Thyroid gland (tissue), 4 donors: ENCODE measurements around the gene VARS2. TPM values are rescaled to one million over a fixed set of nuclear protein-coding genes. Genes with fewer than 3 reads are reported as not detected.
"Not testable (repeated sequence)": the region's sequence is repeated elsewhere in the genome, so short reads cannot be mapped to it uniquely, and the experiment has no call there.

Experiments
- DNase-seq, 2 donors: peaks; one replicate each; pipeline ENCODE4 v3.0.0-alpha.2; 2019
- H3K27ac ChIP-seq, 3 donors: fragments of 200-600 bp; sonication (generic); 1 replicate in 2 of 3; 2 replicates in 1 of 3; pipeline ENCODE4 v1.5.1; 2016 to 2019; ENCODE audit warnings: mild to moderate bottlenecking in 1 of 3, moderate library complexity in 1 of 3
- H3K27me3 ChIP-seq: fragments of 200-600 bp; sonication (generic); one replicate; pipeline ENCODE4 v1.5.1; 2019
- H3K36me3 ChIP-seq, 2 donors: fragments of 200-600 bp; sonication (generic); one replicate each; pipeline ENCODE4 v1.5.1; 2016 to 2019
- H3K4me1 ChIP-seq, 2 donors: fragments of 200-600 bp; sonication (generic); one replicate each; pipeline ENCODE4 v1.5.1; 2017 to 2019
- H3K4me3 ChIP-seq, 3 donors: fragments of 200-600 bp; sonication (generic); replicated peaks in 1 of 3; 1 replicate in 2 of 3; 2 replicates in 1 of 3; pipeline ENCODE4 v1.5.1; 2016; ENCODE audit warnings: mild to moderate bottlenecking in 1 of 3
- H3K9me3 ChIP-seq: fragments of 200-600 bp; sonication (generic); one replicate; pipeline ENCODE4 v1.5.1; 2017
- POLR2A ChIP-seq, 2 donors: fragments of 450-650 bp; IDR thresholded peaks; one replicate each; pipeline ENCODE4 v1.6.1; 2017; ENCODE audit warnings: antibody characterized with exemption in 2 of 2, mild to moderate bottlenecking in 2 of 2, moderate library complexity in 1 of 2
- WGBS, 2 donors: methylation state at CpG; one replicate each; pipeline ENCODE4 v1.1.5; 2017; 5-methylcytosine and 5-hydroxymethylcytosine counted together
- intact Hi-C: fragments of 100-400 bp; cut with DNase I; formaldehyde crosslinking; loops from one replicate; pipeline ENCODE4 v1.15.1; 2023
- total RNA-seq, 4 donors: library from RNA; depleted of rRNA; stranded (reverse); fragments of >200 nt; gene quantifications; one replicate each; pipeline ENCODE4 v1.2.3, GENCODE V29; 2016
- TF ChIP-seq, protein P1 (sequence below), 6 experiments: fragments of 200-600 bp in 3 of 6; fragments of 450-650 bp in 3 of 6; sonication (generic) in 3 of 6; IDR thresholded peaks; one replicate each; pipeline ENCODE4 v1.5.1; 2016 to 2019; ENCODE audit warnings: antibody characterized with exemption in 6 of 6, mild to moderate bottlenecking in 2 of 6, inconsistent platforms in 1 of 6, moderate library complexity in 1 of 6

Gene VARS2
- total RNA-seq, 4 donors from 2014 or later, result 17.3 to 36.4 (median 30.6) TPM

DNA sequence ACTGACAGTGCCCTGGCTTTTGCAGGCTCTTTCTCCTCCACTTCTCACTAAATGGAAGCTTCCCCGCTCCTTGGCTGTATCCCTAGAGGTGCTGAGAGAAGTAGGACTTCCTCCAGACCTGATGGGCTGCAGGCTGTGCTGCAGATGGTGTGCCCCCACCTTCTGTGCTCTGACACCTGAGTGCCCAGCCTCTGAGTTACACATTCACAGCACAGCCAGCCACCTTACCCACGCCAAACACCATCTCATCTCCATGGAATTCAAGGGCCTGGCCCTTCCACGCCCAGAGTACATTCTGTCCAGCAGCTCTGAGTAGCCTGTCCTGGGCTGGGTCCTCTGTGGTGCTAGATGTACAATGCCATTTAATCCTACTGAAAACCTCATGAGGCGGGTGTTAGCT lies 12.6 kb downstream of the VARS2 start:
- DNase-seq, result peak; percentile 52 to 70
- peak overlapping the region in 2 of 3 donors; percentile 28 to 49 for H3K27ac ChIP-seq

DNA sequence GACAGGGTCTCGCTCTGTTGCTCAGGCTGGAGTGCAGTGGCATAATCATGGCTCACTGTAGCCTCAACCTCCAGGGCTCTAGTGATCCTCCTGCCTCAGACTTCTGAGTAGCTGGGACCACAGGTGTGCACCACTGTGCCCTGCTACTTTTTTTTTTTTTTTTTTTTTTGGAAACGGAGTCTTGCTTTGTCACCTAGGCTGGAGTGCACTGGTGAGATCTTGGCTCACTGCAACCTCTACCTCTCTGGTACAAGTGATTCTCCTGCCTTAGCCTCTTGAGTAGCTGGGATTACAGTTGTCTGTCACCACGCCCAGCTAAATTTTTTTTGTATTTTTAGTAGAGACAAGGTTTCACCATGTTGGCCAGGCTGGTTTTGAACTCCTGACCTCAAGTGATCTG lies 13.0 kb downstream of the VARS2 start:
- H3K27ac ChIP-seq, H3K27me3 ChIP-seq, intact Hi-C loops, H3K9me3 ChIP-seq, H3K4me3 ChIP-seq, DNase-seq: not testable (repeated sequence)
- peaks cover 12 to 25% of the 10 kb centered on the region in 2 donors for H3K36me3 ChIP-seq
- 92 to 93% methylated on average over 3 of the region's 3 CpGs for whole genome bisulfite sequencing, 2 donors
- peaks cover 0 to 13% of the 10 kb centered on the region in 2 donors for H3K4me1 ChIP-seq

More for the DNA sequence above, 12.6 kb downstream of the VARS2 start:
- WGBS, 2 donors, result 91 to 95% methylated on average over 4 of the region's 4 CpGs
- Histone ChIP-seq H3K27me3 (no peaks in the 10 kb centered on the region), H3K9me3 (no peaks in the 10 kb centered on the region), H3K36me3 (peaks cover 12 to 29% of the 10 kb centered on the region in 2 donors), H3K4me3 (no peak overlapping the region), H3K4me1 (peaks cover 0 to 9% of the 10 kb centered on the region in 2 donors)
- intact Hi-C loops, result no loop called here
- TF ChIP-seq, protein P1, sequence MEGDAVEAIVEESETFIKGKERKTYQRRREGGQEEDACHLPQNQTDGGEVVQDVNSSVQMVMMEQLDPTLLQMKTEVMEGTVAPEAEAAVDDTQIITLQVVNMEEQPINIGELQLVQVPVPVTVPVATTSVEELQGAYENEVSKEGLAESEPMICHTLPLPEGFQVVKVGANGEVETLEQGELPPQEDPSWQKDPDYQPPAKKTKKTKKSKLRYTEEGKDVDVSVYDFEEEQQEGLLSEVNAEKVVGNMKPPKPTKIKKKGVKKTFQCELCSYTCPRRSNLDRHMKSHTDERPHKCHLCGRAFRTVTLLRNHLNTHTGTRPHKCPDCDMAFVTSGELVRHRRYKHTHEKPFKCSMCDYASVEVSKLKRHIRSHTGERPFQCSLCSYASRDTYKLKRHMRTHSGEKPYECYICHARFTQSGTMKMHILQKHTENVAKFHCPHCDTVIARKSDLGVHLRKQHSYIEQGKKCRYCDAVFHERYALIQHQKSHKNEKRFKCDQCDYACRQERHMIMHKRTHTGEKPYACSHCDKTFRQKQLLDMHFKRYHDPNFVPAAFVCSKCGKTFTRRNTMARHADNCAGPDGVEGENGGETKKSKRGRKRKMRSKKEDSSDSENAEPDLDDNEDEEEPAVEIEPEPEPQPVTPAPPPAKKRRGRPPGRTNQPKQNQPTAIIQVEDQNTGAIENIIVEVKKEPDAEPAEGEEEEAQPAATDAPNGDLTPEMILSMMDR (IDR thresholded peaks at IDR 0.05), result no peak
- peak in 1 of 2 donors; percentile 32 for TF ChIP-seq POLR2A (IDR thresholded peaks at IDR 0.05)

DNA sequence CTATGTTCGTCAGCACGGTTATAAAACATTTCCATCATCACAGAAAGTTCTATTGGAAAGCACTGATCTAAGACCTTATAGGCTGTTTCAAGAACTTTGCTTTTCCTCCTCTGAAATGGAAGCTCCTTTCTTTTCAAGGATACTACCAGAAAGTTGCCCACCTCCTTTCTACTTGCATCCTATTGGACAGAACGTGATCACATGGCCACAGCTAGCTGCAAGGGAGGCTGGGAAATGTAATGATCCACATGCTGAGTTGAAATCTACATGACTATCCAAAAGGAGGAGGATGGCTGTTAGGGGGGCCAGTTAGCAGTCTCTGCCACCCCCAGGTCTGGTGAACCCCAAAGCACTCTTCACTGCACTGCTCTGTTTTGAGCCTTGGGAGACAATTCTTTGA lies 14.6 kb downstream of the VARS2 start:
- no peaks in the 10 kb centered on the region for H3K27me3 ChIP-seq
- no peak for TF ChIP-seq POLR2A (IDR thresholded peaks at IDR 0.05)
- TF ChIP-seq, protein P1 (IDR thresholded peaks at IDR 0.05), result no peak
- H3K27ac ChIP-seq, result no peak overlapping the region
- peaks cover 0 to 14% of the 10 kb centered on the region in 2 donors for H3K4me1 ChIP-seq
- intact Hi-C loops, result no loop called here
- H3K4me3 ChIP-seq, result no peak overlapping the region
- H3K9me3 ChIP-seq, result no peaks in the 10 kb centered on the region
- WGBS, 2 donors, result 95 to 99% methylated on average over 3 of the region's 3 CpGs
- DNase-seq, result no peak
- peaks cover 0 to 10% of the 10 kb centered on the region in 2 donors for H3K36me3 ChIP-seq

DNA sequence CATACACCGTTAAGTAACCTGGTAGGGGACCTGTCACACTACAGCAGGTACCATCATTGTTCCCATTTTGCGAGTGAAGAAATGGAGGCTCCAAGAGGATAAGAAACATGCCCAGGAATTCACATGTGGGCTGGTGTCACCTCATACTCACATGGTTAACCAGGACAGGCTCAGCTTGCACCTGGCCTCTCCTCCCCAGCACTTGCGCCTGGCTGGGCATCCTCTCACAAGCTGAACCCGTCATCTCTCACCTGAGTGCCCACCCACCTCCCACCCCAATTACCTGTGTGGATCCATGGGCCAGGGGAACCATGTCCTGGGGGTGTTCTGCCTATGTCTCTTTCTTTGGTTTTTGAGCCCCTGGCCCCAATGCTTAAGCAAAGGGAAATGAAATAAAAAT lies 16.5 kb downstream of the VARS2 start:
- Histone ChIP-seq H3K27ac (no peak overlapping the region), H3K4me1 (peaks cover 0 to 17% of the 10 kb centered on the region in 2 donors), H3K9me3 (no peaks in the 10 kb centered on the region), H3K27me3 (no peaks in the 10 kb centered on the region), H3K36me3 (peaks cover 0 to 8% of the 10 kb centered on the region in 2 donors), H3K4me3 (no peak overlapping the region)
- no peak for TF ChIP-seq POLR2A (IDR thresholded peaks at IDR 0.05)
- TF ChIP-seq, protein P1 (IDR thresholded peaks at IDR 0.05), result no peak
- DNase-seq, result no peak
- WGBS, 2 donors, result 92 to 98% methylated on average over 4 of the region's 4 CpGs
- intact Hi-C loops, result no loop called here

DNA sequence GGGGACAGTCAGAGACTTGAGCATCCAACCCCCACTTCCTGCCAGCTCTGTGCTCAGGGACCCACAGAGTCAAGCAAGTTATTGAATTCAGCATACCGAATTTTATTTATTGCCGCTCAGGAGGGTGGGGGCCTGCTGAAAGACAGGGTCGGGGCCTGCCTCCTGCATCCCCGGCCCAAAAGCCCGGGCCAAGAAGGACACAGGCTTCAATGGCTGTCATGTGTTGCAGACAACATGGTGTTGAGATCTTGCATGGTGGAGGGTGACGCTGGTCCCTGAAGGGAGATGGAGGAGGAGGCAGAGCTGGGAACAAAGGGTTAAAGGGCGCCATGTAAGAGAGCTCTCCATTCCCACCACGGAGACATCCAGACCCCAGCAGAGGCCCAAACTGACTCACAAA lies 17.2 kb downstream of the VARS2 start:
- 57 to 73% methylated on average over 8 of the region's 8 CpGs for WGBS, 2 donors
- no peak for DNase-seq
- Histone ChIP-seq H3K36me3 (peaks cover 0 to under 1% of the 10 kb centered on the region in 2 donors), H3K4me3 (no peak overlapping the region), H3K9me3 (no peaks in the 10 kb centered on the region), H3K27me3 (no peaks in the 10 kb centered on the region), H3K4me1 (peaks cover 0 to 17% of the 10 kb centered on the region in 2 donors), H3K27ac (no peak overlapping the region)
- intact Hi-C loops, result no loop called here
- TF ChIP-seq POLR2A (IDR thresholded peaks at IDR 0.05), result no peak
- TF ChIP-seq, protein P1 (IDR thresholded peaks at IDR 0.05), result no peak
